ENCODE results near the gene SELENOP.
A peak's percentile ranks its signal among the peaks of the same experiment; 100 is the strongest.

SELENOP gene

DNA sequence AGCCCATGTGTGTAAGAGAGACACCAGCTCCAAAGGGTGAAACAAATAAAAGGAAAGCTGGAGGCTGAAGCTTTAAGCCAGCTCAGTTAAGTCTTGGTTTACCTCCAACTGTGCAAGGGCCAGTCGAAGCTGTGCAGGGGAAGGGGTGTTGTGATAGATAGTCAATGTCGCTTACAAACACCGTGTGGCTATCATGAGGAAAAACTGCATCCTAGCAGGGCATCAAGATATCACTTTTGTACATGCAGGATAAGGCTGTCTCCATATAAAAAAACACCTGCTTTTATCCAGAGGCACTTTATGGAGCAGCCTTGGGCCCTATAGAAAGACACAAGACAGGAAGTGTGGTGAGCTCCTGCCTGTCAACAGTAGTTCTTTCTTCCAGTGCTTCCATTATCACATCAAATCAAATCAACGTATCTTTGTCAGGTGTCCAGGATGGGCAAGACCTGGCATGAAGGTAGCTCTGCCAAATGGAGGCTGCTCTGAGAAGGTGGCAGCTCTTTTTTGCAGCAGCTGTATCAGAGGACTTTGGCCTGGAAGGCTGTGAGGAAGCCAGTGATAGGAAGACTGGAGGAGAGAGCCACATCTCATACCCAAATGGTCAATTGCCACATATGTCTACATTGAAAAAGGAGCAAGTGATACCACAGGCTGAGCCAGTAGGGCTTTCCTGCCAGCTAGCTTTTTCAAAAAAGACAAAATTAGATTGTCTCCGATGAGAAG, 29.3 kb upstream of the SELENOP start:
- H4K8ac ChIP-seq (ENCODE audit: low read length) = peak overlapping the region; percentile 12
- no peak overlapping the region for H3K4me2 ChIP-seq (ENCODE audit: low read length, poor library complexity, severe bottlenecking)
- H2BK15ac ChIP-seq (ENCODE audit: low read depth, poor library complexity, severe bottlenecking) = no peak overlapping the region
- H3K27me3 ChIP-seq (ENCODE audit: control insufficient read depth in 1 of 2, insufficient read depth in 1 of 2, low read length in 2 of 2) = no peaks in the 10 kb centered on the region
- peak overlapping the region in 1 of 2 experiments; percentile 72 for H3K23ac ChIP-seq (ENCODE audit: low read length in 2 of 2)
- H3K79me1 ChIP-seq (replicated peaks; ENCODE audit: low read length, poor library complexity, severe bottlenecking) = no peaks in the 10 kb centered on the region
- no peak for DNase-seq
- H3K9ac ChIP-seq (ENCODE audit: low read length) = no peak overlapping the region
- H3K18ac ChIP-seq (ENCODE audit: low read depth in 1 of 2, low read length in 2 of 2) = no peak overlapping the region
- H2BK120ac ChIP-seq (ENCODE audit: low read depth, low read length) = no peak overlapping the region
- H3K4ac ChIP-seq (ENCODE audit: low read depth in 1 of 2, low read length in 2 of 2) = peak overlapping the region in 1 of 2 experiments; percentile 26
- no peak overlapping the region for H3K27ac ChIP-seq (ENCODE audit: low read length, poor library complexity, severe bottlenecking)
- no peak overlapping the region for H3K14ac ChIP-seq (ENCODE audit: low read length in 2 of 2)
- no peak overlapping the region for H2BK5ac ChIP-seq (ENCODE audit: low read depth, low read length, poor library complexity, severe bottlenecking)
- no peak overlapping the region for H2AFZ ChIP-seq (ENCODE audit: low read depth, low read length)
- no peak overlapping the region for H2BK12ac ChIP-seq (ENCODE audit: low read length in 2 of 2)
- 100% methylated on average over 4 of the region's 5 CpGs for WGBS
- no peak overlapping the region for H4K91ac ChIP-seq (ENCODE audit: low read length)
- H2AK5ac ChIP-seq (ENCODE audit: low read length, severe bottlenecking) = no peak overlapping the region
- H3K9me3 ChIP-seq (ENCODE audit: control insufficient read depth, low read length) = no peaks in the 10 kb centered on the region
- H3K36me3 ChIP-seq (ENCODE audit: control insufficient read depth in 1 of 2, insufficient read depth in 2 of 2, low read depth in 1 of 2, low read length in 2 of 2) = no peaks in the 10 kb centered on the region
- no peak overlapping the region for H3K4me3 ChIP-seq (ENCODE audit: insufficient read depth in 1 of 2, low read depth in 1 of 2, low read length in 2 of 2)
- peaks cover 2% of the 10 kb centered on the region for H3K4me1 ChIP-seq (ENCODE audit: control insufficient read depth, insufficient read depth, low read depth, low read length)

DNA sequence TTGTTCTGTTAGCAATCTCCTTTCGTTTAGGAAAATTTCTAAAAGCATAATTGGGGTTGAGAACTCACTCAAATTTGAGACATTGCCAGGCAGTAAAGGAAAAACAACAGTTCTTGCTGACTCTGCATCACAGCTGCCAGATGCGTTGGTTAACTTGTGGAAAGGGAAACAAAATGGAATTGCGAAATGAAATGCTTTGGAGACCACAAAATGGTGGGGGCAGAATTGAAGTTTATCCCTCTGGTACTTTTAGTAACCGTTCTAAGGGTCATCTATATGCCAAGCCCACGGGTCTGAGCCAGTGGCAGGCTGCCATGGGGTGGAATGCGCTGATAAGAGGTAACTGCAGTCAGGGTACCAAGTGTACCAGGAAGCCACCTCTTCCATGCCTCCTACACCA, 28.6 kb upstream of the SELENOP start:
- H3K23ac ChIP-seq (ENCODE audit: low read length in 2 of 2) = no peak overlapping the region
- WGBS = 48% methylated on average over 6 of the region's 6 CpGs

GRCh38 chr5:42839196-42839595, 27.5 kb upstream of the SELENOP start:
- Histone ChIP-seq H3K4me1 (ENCODE audit: control insufficient read depth, insufficient read depth, low read depth, low read length) (peaks cover 2% of the 10 kb centered on the region), H3K79me1 (replicated peaks; ENCODE audit: low read length, poor library complexity, severe bottlenecking) (no peaks in the 10 kb centered on the region), H2BK120ac (ENCODE audit: low read depth, low read length) (no peak overlapping the region), H4K91ac (ENCODE audit: low read length) (no peak overlapping the region), H3K4me2 (ENCODE audit: low read length, poor library complexity, severe bottlenecking) (no peak overlapping the region), H2BK5ac (ENCODE audit: low read depth, low read length, poor library complexity, severe bottlenecking) (no peak overlapping the region), H4K8ac (ENCODE audit: low read length) (no peak overlapping the region), H2AK5ac (ENCODE audit: low read length, severe bottlenecking) (no peak overlapping the region), H2AFZ (ENCODE audit: low read depth, low read length) (no peak overlapping the region), H3K27me3 (ENCODE audit: control insufficient read depth in 1 of 2, insufficient read depth in 1 of 2, low read length in 2 of 2) (no peaks in the 10 kb centered on the region), H3K14ac (ENCODE audit: low read length in 2 of 2) (no peak overlapping the region), H3K9ac (ENCODE audit: low read length) (peak overlapping the region; percentile 48), H3K27ac (ENCODE audit: low read length, poor library complexity, severe bottlenecking) (no peak overlapping the region), H3K18ac (ENCODE audit: low read depth in 1 of 2, low read length in 2 of 2) (no peak overlapping the region), H3K4ac (ENCODE audit: low read depth in 1 of 2, low read length in 2 of 2) (no peak overlapping the region), H3K23ac (ENCODE audit: low read length in 2 of 2) (no peak overlapping the region), H2BK15ac (ENCODE audit: low read depth, poor library complexity, severe bottlenecking) (no peak overlapping the region), H3K4me3 (ENCODE audit: insufficient read depth in 1 of 2, low read depth in 1 of 2, low read length in 2 of 2) (no peak overlapping the region), H3K36me3 (ENCODE audit: control insufficient read depth in 1 of 2, insufficient read depth in 2 of 2, low read depth in 1 of 2, low read length in 2 of 2) (no peaks in the 10 kb centered on the region), H2BK12ac (ENCODE audit: low read length in 2 of 2) (no peak overlapping the region), H3K9me3 (ENCODE audit: control insufficient read depth, low read length) (peaks cover 3% of the 10 kb centered on the region)
- DNase-seq = no peak
- 86% methylated on average over 1 of the region's 3 CpGs for WGBS

More for the DNA sequence above, 28.6 kb upstream of the SELENOP start:
- H2AK5ac ChIP-seq (ENCODE audit: low read length, severe bottlenecking) = no peak overlapping the region
- peak overlapping the region in 1 of 2 experiments; percentile 81 for H3K18ac ChIP-seq (ENCODE audit: low read depth in 1 of 2, low read length in 2 of 2)
- H2BK120ac ChIP-seq (ENCODE audit: low read depth, low read length) = no peak overlapping the region
- peak overlapping the region in 1 of 2 experiments; percentile 83 for H2BK12ac ChIP-seq (ENCODE audit: low read length in 2 of 2)
- peaks cover 2% of the 10 kb centered on the region for H3K4me1 ChIP-seq (ENCODE audit: control insufficient read depth, insufficient read depth, low read depth, low read length)
- H3K27ac ChIP-seq (ENCODE audit: low read length, poor library complexity, severe bottlenecking) = no peak overlapping the region
- H2AFZ ChIP-seq (ENCODE audit: low read depth, low read length) = no peak overlapping the region
- no peaks in the 10 kb centered on the region for H3K36me3 ChIP-seq (ENCODE audit: control insufficient read depth in 1 of 2, insufficient read depth in 2 of 2, low read depth in 1 of 2, low read length in 2 of 2)
- peak overlapping the region; percentile 6 for H2BK15ac ChIP-seq (ENCODE audit: low read depth, poor library complexity, severe bottlenecking)
- peak; percentile 72 for DNase-seq
- no peak overlapping the region for H3K4me2 ChIP-seq (ENCODE audit: low read length, poor library complexity, severe bottlenecking)
- no peak overlapping the region for H3K14ac ChIP-seq (ENCODE audit: low read length in 2 of 2)
- H3K9ac ChIP-seq (ENCODE audit: low read length) = peak overlapping the region; percentile 48
- H4K91ac ChIP-seq (ENCODE audit: low read length) = no peak overlapping the region
- no peaks in the 10 kb centered on the region for H3K9me3 ChIP-seq (ENCODE audit: control insufficient read depth, low read length)
- H3K27me3 ChIP-seq (ENCODE audit: control insufficient read depth in 1 of 2, insufficient read depth in 1 of 2, low read length in 2 of 2) = no peaks in the 10 kb centered on the region
- no peaks in the 10 kb centered on the region for H3K79me1 ChIP-seq (replicated peaks; ENCODE audit: low read length, poor library complexity, severe bottlenecking)
- H3K4ac ChIP-seq (ENCODE audit: low read depth in 1 of 2, low read length in 2 of 2) = peak overlapping the region in 1 of 2 experiments; percentile 50
- H4K8ac ChIP-seq (ENCODE audit: low read length) = no peak overlapping the region
- no peak overlapping the region for H3K4me3 ChIP-seq (ENCODE audit: insufficient read depth in 1 of 2, low read depth in 1 of 2, low read length in 2 of 2)
- no peak overlapping the region for H2BK5ac ChIP-seq (ENCODE audit: low read depth, low read length, poor library complexity, severe bottlenecking)

GRCh38 chr5:42837601-42838000, 25.9 kb upstream of the SELENOP start:
- Histone ChIP-seq H4K91ac (ENCODE audit: low read length) (no peak overlapping the region), H3K14ac (ENCODE audit: low read length in 2 of 2) (no peak overlapping the region), H2BK5ac (ENCODE audit: low read depth, low read length, poor library complexity, severe bottlenecking) (no peak overlapping the region), H4K8ac (ENCODE audit: low read length) (no peak overlapping the region), H3K18ac (ENCODE audit: low read depth in 1 of 2, low read length in 2 of 2) (no peak overlapping the region), H3K4me1 (ENCODE audit: control insufficient read depth, insufficient read depth, low read depth, low read length) (peaks cover 2% of the 10 kb centered on the region), H2BK120ac (ENCODE audit: low read depth, low read length) (no peak overlapping the region), H3K4ac (ENCODE audit: low read depth in 1 of 2, low read length in 2 of 2) (no peak overlapping the region), H3K4me2 (ENCODE audit: low read length, poor library complexity, severe bottlenecking) (no peak overlapping the region), H3K27me3 (ENCODE audit: control insufficient read depth in 1 of 2, insufficient read depth in 1 of 2, low read length in 2 of 2) (no peaks in the 10 kb centered on the region), H3K27ac (ENCODE audit: low read length, poor library complexity, severe bottlenecking) (no peak overlapping the region), H3K79me1 (replicated peaks; ENCODE audit: low read length, poor library complexity, severe bottlenecking) (no peaks in the 10 kb centered on the region), H3K4me3 (ENCODE audit: insufficient read depth in 1 of 2, low read depth in 1 of 2, low read length in 2 of 2) (no peak overlapping the region), H2AK5ac (ENCODE audit: low read length, severe bottlenecking) (no peak overlapping the region), H3K9me3 (ENCODE audit: control insufficient read depth, low read length) (peaks cover 3% of the 10 kb centered on the region), H2BK12ac (ENCODE audit: low read length in 2 of 2) (no peak overlapping the region), H3K23ac (ENCODE audit: low read length in 2 of 2) (no peak overlapping the region), H2AFZ (ENCODE audit: low read depth, low read length) (no peak overlapping the region), H2BK15ac (ENCODE audit: low read depth, poor library complexity, severe bottlenecking) (no peak overlapping the region), H3K9ac (ENCODE audit: low read length) (no peak overlapping the region), H3K36me3 (ENCODE audit: control insufficient read depth in 1 of 2, insufficient read depth in 2 of 2, low read depth in 1 of 2, low read length in 2 of 2) (no peaks in the 10 kb centered on the region)
- 88% methylated on average over 1 of the region's 3 CpGs for WGBS
- no peak for DNase-seq
